OCI-M2 (cell line): ENCODE measurements around the gene APOL4.
"Not testable (repeated sequence)": the region's sequence is repeated elsewhere in the genome, so short reads cannot be mapped to it uniquely, and the experiment has no call there.

Experiments
- DNase-seq: peaks from one replicate; lab custom pipeline; 2025; ENCODE audit not compliant: unreplicated experiment; lab: John Stamatoyannopoulos, UW

The APOL4 gene

DNA sequence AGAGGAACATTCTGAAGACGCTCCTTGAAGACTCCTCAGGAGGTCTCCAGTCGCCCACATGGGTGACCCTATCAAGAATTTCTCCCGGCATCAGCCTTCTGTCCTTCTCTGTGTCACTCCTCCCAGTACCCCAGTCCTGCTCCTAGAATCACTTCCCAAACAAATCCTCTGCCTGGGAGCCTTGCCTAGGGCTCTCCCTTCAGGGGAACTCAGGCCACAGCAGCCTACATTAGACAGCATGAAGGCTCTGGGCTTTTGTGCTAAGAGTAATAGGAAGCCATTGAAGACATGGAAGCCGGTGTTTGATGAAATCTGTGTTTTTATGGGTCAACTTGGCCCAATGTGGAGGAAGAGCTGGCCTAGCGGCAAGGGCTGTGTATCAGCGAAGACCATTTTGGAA lies 13.7 kb downstream of the APOL4 start:
- not testable (repeated sequence) for DNase-seq

DNA sequence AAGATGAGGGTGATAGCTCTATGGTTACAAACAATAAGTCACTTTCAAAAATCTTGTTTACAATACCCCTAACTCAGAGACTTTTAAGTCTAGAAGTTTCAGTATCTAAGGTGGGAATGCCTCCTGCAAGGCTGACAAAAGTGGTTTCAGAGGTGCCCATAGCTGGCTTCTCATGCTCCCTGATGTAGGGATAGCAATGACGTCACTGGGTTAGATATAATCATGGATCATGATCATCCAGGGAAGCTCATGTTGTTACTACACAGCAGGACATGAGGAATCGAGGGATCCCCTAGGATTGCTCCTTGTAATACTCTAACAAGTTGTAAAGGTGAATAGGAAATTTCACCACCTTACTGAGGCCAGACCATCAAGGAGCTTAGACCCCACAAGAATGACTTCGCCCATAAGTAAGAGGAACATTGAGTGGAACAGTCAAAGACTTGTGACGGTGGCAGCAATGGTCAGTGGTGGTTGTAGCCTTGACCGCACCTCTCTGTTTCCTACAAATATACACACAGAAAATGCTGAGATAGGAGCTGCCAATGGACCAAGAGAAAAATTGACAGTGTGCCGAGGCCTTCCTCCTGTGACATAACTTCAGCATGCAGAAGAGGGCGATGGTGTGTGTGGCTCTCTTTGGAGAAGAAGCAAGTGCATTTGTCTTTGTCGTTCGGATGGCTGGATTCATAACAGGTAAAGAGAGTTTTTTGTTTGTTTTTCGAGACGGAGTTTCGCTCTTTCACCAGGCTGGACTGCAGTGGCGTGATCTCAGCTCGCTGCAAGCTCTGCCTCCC lies 15.6 kb downstream of the APOL4 start:
- no peak for DNase-seq

DNA sequence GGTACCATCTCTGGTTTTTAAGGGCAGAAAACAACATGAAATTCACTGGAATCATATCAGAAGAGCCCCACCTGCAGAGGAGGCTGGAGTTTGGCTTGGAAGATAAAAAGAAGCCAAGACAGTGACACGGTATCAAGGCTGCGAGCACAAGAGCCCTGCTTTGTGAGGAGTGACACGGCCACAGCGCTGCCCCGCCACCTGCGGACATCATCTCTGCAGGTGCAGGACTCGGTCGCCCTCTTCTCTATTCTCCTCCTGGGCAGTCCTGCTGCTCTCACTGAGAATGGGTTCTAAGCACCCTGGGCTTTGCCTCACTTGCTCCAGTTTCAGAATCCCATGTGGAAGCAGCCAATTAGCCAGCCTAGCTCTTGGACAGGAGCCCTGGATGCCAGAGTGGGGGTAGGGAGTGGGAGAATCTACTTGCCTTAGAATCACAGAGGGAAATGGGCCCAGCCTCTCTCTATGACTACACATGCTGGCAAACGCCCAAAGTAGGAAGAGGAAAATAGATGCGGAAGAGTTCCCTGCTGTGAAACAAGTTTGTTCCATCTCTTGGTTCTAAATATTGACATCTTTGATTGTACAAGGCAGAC lies 17.1 kb downstream of the APOL4 start:
- DNase-seq: no peak

DNA sequence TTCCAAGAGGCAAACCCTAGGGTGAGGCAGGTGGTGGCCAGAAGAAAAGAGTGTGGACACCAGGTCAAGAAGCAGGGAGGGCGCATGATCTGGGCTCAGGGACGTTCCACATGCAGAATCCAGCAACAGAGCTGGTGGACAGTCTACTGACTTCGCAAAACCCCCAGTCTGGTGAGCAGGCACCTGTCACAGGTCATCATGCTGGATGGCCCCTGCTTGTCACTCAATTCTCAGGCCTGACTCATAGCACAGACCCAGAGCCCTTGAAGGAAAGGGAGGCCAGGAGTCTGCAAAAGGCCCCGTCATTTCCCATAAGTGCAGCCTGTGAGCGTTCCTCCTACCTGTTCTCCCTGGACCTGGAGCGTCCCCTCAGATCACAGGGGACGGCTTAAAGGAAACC lies 18.2 kb downstream of the APOL4 start:
- DNase-seq: no peak

DNA sequence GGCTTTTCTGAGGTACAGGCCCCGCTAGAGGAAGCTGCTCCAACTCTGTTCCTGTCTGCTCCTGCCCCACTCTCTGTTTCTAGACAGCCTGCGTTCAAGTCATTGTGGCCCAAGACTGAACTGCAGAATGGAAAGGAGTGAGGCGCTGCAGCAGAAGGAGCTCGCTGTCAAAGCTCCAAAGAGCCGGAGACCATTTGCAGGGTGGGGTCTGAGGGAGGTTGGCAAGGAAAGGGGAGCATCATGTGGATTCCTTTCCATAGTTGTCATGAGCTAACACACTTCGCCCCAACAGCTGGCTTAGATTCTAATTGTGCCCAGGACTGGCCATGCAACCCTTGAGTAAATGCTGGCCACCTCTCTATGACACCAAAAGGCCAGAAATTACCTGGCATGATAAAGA lies 18.8 kb downstream of the APOL4 start:
- no peak for DNase-seq

DNA sequence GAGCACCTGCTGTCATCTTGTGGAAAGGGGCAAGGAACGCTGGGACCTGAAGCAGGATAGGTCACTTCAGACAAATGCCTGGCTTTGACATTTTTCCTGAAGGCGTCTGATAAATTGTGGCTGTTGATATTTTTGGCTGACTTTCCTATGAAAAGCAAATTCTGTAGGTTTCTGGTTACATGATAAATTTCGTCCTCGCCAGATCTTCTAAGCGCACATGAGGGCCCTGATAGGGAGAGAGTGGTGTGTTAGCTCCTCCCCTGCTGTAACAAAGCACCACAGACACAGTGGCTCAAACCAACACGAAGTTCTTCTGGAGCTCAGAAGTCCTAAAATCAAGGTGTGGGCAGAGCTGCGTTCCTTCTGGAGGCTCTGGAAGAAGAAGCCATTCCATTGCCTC lies 19.6 kb downstream of the APOL4 start:
- no peak for DNase-seq

DNA sequence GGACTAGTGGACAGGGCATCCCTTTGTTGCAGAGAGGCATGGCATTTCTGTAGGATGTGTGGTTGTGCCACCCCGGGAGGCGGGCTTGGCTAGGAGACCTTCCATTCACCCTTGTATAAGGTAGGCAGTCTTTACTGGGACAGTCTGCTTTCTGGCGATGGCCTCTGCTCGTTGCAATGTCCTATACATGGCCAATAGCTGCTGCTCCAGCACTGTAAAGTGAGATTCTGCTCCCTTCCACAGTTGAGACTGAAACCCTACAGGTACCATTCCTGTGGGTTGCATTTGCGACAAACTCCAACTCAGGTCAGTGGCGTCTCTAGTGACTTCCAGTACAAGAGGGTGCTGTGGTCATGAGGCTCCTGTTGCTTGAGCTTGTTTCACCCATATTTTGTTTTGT lies 20.7 kb downstream of the APOL4 start:
- no peak for DNase-seq

DNA sequence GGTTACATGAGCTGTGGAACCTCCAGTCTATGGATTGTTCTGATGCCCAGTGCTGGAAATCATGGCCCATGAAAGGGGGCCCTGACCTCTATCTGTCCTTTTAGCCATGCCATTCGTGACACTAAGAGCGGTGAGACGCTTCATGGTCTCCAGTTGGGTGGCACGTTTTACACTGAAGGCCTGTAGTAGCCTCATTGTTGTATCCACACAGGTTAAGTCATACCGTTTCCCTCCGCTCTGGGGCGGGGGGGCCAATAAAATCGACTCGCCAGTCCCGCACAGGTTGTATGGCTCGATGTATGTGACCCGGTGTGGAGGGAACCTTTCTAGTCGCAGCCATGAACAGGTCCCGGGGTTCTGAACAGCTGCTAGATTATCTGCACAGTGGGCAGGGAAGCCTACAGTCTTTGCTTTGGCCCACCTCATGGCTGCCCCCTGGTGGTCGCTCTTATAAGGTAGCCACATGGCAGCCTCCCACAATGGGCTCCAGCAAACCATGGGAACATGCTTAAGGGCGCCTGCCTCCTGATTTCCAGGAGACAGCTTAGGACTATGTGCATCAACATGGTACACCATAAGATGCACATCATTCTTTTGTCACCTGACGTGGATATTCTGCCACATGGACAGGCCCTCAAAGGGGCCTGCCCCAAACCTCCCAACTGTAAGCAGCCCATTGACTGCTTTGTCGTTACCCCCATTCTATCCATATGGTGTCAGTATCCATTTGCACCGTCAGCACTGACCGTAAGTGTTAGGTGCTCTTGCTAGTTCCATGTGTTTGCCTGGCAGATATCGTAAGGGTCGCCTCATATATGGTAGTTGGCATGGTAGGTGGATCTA lies 21.4 kb downstream of the APOL4 start:
- DNase-seq: no peak

DNA sequence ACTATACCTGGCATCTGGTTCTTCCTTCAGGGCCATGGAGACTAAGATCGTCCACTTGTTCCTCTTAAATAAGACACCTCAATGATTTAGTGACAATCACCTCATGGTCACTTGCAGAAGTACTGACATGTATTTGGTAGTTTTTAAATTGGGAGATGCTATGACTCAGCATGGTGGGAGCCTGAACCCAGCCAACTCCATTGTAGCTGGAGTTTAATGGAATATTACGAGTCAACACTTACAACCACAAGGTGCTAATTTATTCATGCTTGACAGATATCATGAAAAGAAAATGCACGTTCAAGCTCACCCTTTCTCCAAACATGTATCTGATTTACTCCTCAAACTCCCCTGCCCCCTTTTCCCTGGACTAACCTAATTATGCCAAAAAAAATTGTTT lies 24.4 kb downstream of the APOL4 start:
- DNase-seq: no peak

DNA sequence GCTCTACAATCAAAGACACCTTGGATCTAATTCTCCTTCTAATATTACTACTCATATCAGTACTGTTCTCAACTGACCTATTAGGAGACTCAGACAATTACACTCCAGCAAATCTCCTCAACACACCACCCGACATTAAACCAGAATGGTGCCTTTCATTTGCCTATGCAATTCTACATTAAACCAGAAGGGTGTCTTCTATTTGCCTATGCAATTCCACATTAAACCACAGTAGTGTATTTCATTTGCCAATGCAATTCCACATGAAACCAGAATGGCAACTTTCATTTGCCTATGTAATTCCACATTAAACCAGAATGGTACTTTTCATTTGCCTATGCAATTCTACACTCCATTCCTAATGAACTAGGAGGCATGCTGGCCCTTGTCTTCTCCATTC lies 25.7 kb downstream of the APOL4 start:
- DNase-seq: no peak

DNA sequence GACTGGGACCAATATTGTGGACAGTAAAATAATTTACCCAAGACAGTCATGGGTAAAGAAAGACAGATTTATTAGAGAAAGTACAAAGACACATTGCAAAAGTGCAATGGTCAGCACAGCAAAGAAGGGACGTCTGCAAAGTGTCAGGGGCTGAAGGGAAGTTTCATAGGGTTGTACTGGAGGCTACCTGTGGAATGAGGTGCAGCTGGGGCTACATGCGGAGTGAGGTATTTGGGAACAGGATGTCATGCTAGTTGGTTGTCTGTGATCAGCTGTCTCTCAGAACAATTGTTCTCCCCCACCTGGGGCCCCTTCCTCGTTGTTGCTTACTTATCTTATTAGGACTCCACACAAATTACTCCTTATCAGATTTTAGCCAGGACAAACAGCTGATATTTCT lies 29.7 kb downstream of the APOL4 start:
- no peak for DNase-seq

DNA sequence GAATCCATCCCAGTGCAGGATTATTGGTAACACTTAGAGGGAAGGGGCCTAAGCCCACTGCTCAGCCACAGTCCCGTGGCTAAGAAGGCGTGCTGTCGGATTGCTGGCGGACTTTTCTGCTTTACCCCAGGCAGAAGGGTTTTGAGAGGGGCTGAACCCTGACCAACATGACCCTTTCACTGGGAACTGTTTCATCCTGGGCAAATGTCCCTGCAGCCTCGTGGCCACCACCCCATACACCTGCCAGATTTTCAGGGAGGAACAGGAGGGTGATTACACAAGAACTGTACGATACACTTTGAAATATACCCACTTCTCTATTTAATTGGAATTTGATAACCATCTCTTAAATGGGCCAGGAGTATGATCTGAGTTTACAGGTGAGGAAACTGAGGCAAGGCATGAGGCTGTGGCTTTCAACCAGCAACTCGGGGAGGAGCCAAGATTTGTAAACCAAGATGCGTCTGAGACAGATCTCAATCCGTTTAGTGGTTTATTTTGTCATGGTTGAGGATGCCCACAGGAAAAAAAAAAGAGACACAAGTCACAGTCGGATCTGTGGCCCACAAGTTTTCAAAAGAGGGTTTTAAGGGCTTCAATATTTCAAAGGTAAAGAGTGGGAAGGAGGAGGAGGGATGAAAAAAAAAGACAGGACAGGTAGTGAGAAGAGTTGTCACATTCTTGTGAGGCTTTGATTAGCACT lies 34.9 kb downstream of the APOL4 start:
- no peak for DNase-seq

DNA sequence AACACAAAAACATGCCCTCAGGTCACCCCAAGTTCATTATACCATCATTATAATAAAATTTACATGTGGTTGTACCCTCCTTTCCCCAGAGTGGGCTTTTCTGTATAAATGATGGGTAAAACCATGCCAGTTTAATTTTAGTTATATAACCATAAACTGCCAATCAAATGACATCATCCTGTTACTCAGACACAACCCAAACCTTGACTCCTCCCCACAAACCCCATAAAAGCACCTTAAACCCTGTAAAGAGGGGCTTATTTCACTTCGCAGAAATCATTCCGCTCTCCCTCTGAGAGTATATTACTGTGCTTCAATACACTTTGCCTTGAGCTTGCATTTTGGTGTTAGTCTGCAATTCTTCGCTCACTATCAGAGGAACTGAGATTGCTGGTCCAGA lies 35.5 kb downstream of the APOL4 start:
- no peak for DNase-seq

DNA sequence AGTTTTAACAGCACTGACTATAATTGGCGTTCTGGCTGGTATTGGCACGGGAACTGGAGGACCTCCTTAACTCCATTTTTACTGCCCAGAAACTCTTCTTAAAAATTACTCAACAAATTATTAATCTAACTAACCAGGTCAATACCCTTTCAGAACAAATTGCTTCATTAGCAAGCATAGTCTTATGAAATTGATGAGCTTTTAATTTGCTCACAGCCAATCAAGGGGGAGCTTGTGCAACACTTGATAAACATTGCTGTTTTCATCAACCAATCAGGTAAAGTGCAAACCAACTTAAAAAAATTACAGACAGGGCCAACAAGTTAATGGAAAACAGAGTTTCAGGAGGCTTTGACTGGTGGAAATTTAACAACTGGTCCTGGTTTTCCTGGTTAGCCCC lies 36.5 kb downstream of the APOL4 start:
- no peak for DNase-seq

DNA sequence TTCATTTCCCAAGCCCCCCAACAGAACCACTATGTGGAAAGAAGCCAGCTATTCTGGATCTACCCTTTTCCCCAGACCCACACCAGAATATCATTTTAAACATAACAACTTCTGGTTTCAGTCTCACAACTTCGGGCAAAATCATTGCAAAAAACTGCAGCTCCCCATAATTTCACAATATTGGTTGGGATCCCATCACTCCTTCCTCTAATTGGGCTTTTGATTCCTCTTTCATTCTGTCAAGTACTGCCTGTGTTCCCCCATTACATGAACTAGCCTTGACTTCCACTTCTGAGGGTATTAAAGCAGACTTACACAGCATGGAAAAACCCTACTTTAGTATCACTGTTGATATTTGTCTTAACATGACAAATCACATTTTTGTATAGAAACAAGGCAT lies 37.0 kb downstream of the APOL4 start:
- no peak for DNase-seq

DNA sequence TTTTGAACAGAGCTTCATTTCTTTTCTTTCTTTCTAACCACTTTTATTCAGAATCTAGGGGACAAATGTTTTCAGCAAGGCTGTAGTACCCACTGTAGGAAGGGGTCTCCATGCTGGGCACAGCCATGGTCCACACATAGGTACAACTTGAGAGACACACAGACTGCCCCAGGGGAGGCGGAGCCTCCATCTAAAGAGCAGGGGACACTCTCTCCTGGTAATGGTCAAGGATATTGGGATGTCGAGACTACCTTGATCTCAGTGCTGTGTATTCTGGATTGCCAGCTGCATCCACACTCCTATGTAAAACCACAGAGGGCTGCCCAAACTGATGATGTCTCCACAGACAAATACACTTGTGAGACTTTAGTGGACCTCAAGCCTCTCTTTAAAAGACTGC lies 38.1 kb downstream of the APOL4 start:
- DNase-seq: no peak

DNA sequence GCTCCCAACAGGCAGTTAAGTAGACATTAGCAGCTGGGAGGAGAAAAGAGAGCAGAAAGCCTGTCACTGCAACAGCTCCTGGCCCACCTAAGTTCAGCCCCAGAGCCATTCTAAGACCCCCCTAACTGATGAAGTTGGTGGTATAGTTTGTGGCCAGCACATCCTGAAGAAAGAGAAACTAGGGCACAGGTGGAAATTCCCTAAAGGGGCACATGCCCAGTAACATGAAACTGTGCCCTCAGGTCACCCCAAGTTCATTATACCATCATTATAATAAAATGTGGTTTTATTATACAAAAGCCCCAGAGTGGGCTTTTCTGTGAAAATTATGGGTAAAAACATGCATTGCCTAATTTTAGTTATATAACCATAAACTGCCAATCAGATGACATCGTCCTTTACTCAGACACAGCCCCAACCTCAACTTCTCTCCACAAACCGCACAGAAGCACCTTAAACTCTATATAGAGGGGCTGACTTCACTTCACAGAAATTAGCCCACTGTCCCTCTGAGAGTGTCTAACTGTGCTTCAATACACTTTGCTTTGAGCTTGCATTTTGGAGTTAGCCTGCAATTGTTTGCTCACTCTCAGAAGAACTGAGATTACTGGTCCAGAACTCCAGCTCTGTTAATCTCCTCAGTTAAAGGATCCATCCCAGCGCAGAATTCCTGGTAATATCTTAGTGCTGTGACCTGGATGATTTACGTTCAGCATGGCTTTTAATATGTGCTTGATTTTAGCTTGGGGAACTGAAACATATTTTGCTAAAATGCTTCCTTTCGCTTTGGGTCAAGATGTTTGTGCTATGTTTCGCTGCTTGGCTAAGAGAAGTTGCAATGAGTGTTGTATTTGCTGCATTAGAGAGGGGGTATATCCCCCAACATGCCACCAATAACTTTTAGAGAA lies 39.2 kb downstream of the APOL4 start:
- no peak for DNase-seq

DNA sequence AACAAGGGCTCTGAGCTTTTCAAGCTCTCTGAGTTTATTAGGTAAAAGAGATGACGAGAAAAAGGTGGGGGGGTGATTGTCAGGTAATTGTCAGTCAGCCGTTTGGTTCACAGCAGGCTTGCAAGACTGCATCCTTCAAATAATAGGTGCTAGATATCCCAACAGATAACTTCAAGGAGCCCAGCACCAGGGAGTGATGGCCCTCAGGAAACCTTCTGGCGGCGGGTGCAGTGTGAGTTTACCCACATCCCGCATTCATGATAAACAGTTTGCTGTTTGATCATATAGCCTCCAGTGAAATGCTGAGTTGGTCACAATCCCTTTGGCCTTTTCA lies 39.8 kb downstream of the APOL4 start:
- DNase-seq: not testable (repeated sequence)

DNA sequence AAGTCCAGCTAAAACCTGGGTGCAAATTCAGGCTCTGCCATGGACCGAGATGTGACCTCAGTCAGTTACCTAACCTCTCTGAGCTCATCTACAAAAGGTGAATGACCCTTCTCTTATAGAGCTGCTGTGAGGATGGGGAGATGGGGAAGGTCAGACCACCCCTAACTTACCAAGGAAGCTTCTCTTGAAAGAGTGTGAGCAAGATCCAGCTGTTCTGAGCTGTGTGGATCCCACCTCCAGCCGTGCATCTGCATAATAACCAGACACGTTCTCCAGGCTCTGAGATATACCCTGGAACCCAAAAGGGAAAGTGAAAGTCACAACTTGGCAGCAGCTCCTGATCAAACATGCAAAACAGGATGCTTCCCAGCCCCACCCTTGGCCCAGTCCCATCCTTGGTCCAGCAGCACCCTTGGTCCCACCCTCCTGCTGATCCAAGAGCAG lies 41.1 kb downstream of the APOL4 start, which contains the start of gene APOL3:
TSS of gene APOL3 (minus strand) at position 257 of the 444 bp plus-strand sequence. CDS start 11,700 bp downstream, outside the sequence.
- DNase-seq: no peak
